Ovary (tissue), 9 donors: Measurements from ENCODE around the gene TBCD. TPM values are rescaled to one million over a fixed set of nuclear protein-coding genes. Genes with fewer than 3 reads are reported as not detected.

Experiments used
- DNase-seq, 5 donors: peaks; one replicate each; pipeline ENCODE4 v3.0.0-alpha.2; 2019 to 2020
- H3K27ac ChIP-seq, 2 donors: fragments of 200-600 bp; one replicate each; pipeline versions ENCODE4 v1.5.1 to v1.8.0; 2019 to 2022
- H3K27me3 ChIP-seq: fragments of 200-600 bp; one replicate; pipeline ENCODE4 v1.8.0; 2022
- H3K36me3 ChIP-seq: fragments of 200-600 bp; sonication (generic); one replicate; pipeline ENCODE4 v1.5.1; 2019
- H3K4me1 ChIP-seq: one replicate; pipeline ENCODE4 v1.8.1; 2013; ENCODE audit warnings: mild to moderate bottlenecking, moderate library complexity; ENCODE audit not compliant: insufficient read depth
- H3K4me3 ChIP-seq: fragments of 200-600 bp; sonication (generic); one replicate; pipeline ENCODE4 v1.5.1; 2017
- H3K9me3 ChIP-seq, 2 donors: fragments of 200-600 bp in 1 of 2; sonication (generic) in 1 of 2; one replicate each; pipeline versions ENCODE4 v1.5.1 to v1.8.1; 2013 to 2019; ENCODE audit warnings: mild to moderate bottlenecking in 1 of 2, moderate library complexity in 1 of 2
- EP300 ChIP-seq: sonication (generic); formaldehyde crosslinking; IDR thresholded peaks from one replicate; pipeline ENCODE4 v1.6.1; 2017; ENCODE audit warnings: antibody characterized with exemption
- POLR2A ChIP-seq: fragments of 450-650 bp; IDR thresholded peaks from one replicate; pipeline ENCODE4 v1.6.1; 2017; ENCODE audit warnings: antibody characterized with exemption, mild to moderate bottlenecking, moderate library complexity
- WGBS, 3 donors: extraction: QIAGEN DNeasy Blood & Tissue Kit in 1 of 3; methylation state at CpG; one replicate each; pipeline versions ENCODE4 v1.1.5 to v1.1.7; 2013 to 2017; 5-methylcytosine and 5-hydroxymethylcytosine counted together
- intact Hi-C, 4 donors: fragments of 100-400 bp; cut with DNase I; formaldehyde crosslinking; loops; one replicate each; pipeline versions ENCODE4 v1.11.0 to v1.15.1; 2022 to 2023
- polyA plus RNA-seq, 2 donors: library from polyadenylated mRNA; stranded (reverse); fragments of 200-250 nt in 1 of 2; fragments of 350-450 nt in 1 of 2; fragmentation: Illumina TruSeq in 1 of 2; extraction: RNeasy Lipid Tissue Mini Kit (QIAGEN cat#74804) in 1 of 2; gene quantifications; one replicate each; pipeline ENCODE4 v1.2.3, GENCODE V29; 2013 to 2014
- total RNA-seq, 7 donors: library from RNA; depleted of rRNA in 2 of 7; stranded (reverse); fragments of >200 nt in 2 of 7; fragmentation: NEBNext Ultra II Directional in 3 of 7; extraction: Animal tissue kit (Norgen Biotek cat#: 25700) in 3 of 7; gene quantifications; one replicate each; pipeline versions ENCODE4 v1.1.0 to v1.2.4, GENCODE V29; 2016 to 2023
- TF ChIP-seq, protein P1 (sequence below), 3 donors: fragments of 450-650 bp in 2 of 3; fragments of 200-600 bp in 1 of 3; IDR thresholded peaks; one replicate each; pipeline versions ENCODE4 v1.5.1 to v1.8.0; 2016 to 2022; ENCODE audit warnings: antibody characterized with exemption in 3 of 3, mild to moderate bottlenecking in 1 of 3
- donor health status: DM: no; HTN: no; CAD: no; lungs with moderate emphysema.
- donor health status: DM: no; HTN: no; CAD: no.
- donor health status: Bipolar disorder and iron deficiency.
- donor health status: DM: yes; HTN: yes; CAD: no.
- donor health status: DM: no; HTN: no; CAD: no.
- donor health status: DM: yes; HTN: yes; CAD: no.

Gene TBCD
- total and polyA plus RNA-seq, 9 donors, result 29.2 to 88.3 (median 59.2) TPM

- TF ChIP-seq, protein P1, sequence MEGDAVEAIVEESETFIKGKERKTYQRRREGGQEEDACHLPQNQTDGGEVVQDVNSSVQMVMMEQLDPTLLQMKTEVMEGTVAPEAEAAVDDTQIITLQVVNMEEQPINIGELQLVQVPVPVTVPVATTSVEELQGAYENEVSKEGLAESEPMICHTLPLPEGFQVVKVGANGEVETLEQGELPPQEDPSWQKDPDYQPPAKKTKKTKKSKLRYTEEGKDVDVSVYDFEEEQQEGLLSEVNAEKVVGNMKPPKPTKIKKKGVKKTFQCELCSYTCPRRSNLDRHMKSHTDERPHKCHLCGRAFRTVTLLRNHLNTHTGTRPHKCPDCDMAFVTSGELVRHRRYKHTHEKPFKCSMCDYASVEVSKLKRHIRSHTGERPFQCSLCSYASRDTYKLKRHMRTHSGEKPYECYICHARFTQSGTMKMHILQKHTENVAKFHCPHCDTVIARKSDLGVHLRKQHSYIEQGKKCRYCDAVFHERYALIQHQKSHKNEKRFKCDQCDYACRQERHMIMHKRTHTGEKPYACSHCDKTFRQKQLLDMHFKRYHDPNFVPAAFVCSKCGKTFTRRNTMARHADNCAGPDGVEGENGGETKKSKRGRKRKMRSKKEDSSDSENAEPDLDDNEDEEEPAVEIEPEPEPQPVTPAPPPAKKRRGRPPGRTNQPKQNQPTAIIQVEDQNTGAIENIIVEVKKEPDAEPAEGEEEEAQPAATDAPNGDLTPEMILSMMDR (IDR thresholded peaks at IDR 0.05), result no peak
- TF ChIP-seq EP300 (no peak), POLR2A (no peak)
- DNase-seq, result no peak
- no peaks in the 10 kb centered on the region for H3K9me3 ChIP-seq
- H3K36me3 ChIP-seq, result no peaks in the 10 kb centered on the region
- no peak overlapping the region for H3K4me3 ChIP-seq
- no peak overlapping the region for H3K27ac ChIP-seq
- no peaks in the 10 kb centered on the region for H3K4me1 ChIP-seq
- H3K27me3 ChIP-seq, result no peaks in the 10 kb centered on the region
- WGBS, 3 donors, result 92 to 96% (median 96%) methylated on average over 10 of the region's 10 CpGs
- intact Hi-C loops, result no loop called here
Observed at GRCh38 chr17:82726427-82726826, 25.4 kb upstream of the TBCD start.

DNA sequence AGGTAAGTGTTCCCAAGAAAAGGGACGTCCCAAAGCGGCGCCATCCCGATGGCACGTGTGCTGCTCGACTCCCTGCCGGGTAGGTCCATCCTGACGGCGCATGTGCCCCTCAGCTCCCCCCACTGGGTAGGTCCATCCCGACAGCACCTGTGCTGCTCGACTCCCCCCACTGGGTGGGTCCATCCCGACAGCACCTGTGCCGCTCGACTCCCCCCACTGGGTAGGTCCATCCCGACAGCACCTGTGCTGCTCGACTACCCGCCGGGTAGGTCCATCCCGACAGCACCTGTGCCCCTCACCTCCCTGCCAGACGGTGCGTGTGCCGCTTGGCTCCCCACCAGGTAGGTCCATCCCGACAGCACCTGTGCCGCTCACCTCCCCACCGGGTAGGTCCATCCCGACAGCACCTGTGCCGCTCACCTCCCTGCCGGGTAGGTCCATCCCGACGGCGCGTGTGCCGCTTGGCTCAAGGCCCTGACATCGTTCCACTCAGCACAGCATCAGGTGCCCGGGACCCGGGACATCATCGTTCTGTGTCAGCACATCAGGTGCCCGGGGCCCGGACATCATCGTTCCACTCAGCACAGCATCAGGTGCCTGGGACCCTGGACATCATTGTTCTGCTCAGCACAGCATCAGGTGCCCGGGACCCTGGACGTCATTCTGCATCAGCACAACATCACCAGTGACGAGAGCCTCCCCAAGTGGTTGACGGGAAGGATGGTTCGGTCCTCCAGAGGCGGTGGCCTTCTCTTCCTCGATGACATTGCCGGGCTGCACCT lies 22.2 kb upstream of the TBCD start:
- TF ChIP-seq POLR2A, result no peak
- TF ChIP-seq, protein P1 (IDR thresholded peaks at IDR 0.05), result no peak
- no peak for TF ChIP-seq EP300
- H3K36me3 ChIP-seq, result no peaks in the 10 kb centered on the region
- WGBS, 3 donors, result 85 to 89% (median 86%) methylated on average over 46 to 48 of the region's 48 CpGs

GRCh38 chr17:82732118-82732743 lies 19.6 kb upstream of the TBCD start:
- H3K36me3 ChIP-seq, result no peaks in the 10 kb centered on the region
- H3K4me1 ChIP-seq, result peaks cover 6% of the 10 kb centered on the region
- no peak overlapping the region for H3K27ac ChIP-seq
- no peaks in the 10 kb centered on the region for H3K9me3 ChIP-seq
- WGBS, 3 donors, result 90 to 91% (median 90%) methylated on average over 13 of the region's 13 CpGs
- intact Hi-C loops, result no loop called here
- H3K4me3 ChIP-seq, result no peak overlapping the region
- no peaks in the 10 kb centered on the region for H3K27me3 ChIP-seq
- TF ChIP-seq EP300 (no peak), POLR2A (no peak)
- TF ChIP-seq, protein P1 (IDR thresholded peaks at IDR 0.05), result no peak
- DNase-seq, result peak in 1 of 5 donors; percentile 19

More for the DNA sequence above, 22.2 kb upstream of the TBCD start:
- intact Hi-C loops, result no loop called here
- no peaks in the 10 kb centered on the region for H3K9me3 ChIP-seq
- no peak for DNase-seq
- H3K27ac ChIP-seq, result no peak overlapping the region
- no peaks in the 10 kb centered on the region for H3K27me3 ChIP-seq
- no peaks in the 10 kb centered on the region for H3K4me1 ChIP-seq
- no peak overlapping the region for H3K4me3 ChIP-seq

- no peaks in the 10 kb centered on the region for H3K27me3 ChIP-seq
- TF ChIP-seq, protein P1 (IDR thresholded peaks at IDR 0.05), result no peak
- TF ChIP-seq POLR2A (peak; percentile 40), EP300 (peak; percentile 39)
- H3K4me3 ChIP-seq, result peak within 1 kb of the TSS; percentile 91
- DNase-seq, result peak; percentile 78 to 90 (median 84)
- peaks cover 11% of the 10 kb centered on the region for H3K4me1 ChIP-seq
- H3K36me3 ChIP-seq, result no peaks in the 10 kb centered on the region
- 2 to 5% (median 3%) methylated on average over 26 to 101 of the region's 101 CpGs for WGBS, 3 donors
- H3K27ac ChIP-seq, result peak within 1 kb of the TSS; percentile 50 to 77
- H3K9me3 ChIP-seq, result no peaks in the 10 kb centered on the region
- intact Hi-C loops, result loop anchor here in 1 of 4 donors (2.0 to 5.0 kb wide), 2 partner anchors 18 to 88 kb away; partner anchors contain the start of genes FN3KRP and WDR45B
Observed at GRCh38 chr17:82734987-82735866, 16.6 kb upstream of the TBCD start, which contains the start of gene FN3K. Gene FN3K, plus strand, starts transcription at chr17:82735615. Its CDS starts 22 bp downstream, at chr17:82735637.
